T47D (cell line): Measurements from ENCODE around the gene BICDL2.

Experiments
- DNase-seq, 2 experiments: peaks; one replicate each; pipeline versions ENCODE4 v3.0.0 to v3.0.0-alpha.2; 2011 to 2012; ENCODE audit warnings: low read depth in 1 of 2, low spot score in 1 of 2
- JUND ChIP-seq: IDR thresholded peaks from 2 replicates; pipeline ENCODE4 v1.6.1; 2012; ENCODE audit warnings: low read depth
- in situ Hi-C: cut with HindIII; loops from 2 replicates; pipeline ENCODE4 v1.10.0; 2016; ENCODE audit warnings: low sequenced_read_pairs, low pct_unique_long_range_greater_than_20kb

The BICDL2 gene

GRCh38 chr16:3047387-3047720 is 10.6 kb upstream of the BICDL2 start:
- no peak for TF ChIP-seq JUND
- no peak for DNase-seq
- in situ Hi-C loops = no loop called here

- in situ Hi-C loops = no loop called here
- TF ChIP-seq JUND = no peak
- no peak for DNase-seq
Measured at GRCh38 chr16:3046641-3047386, 10.1 kb upstream of the BICDL2 start.

GRCh38 chr16:3045758-3046640 is 9.3 kb upstream of the BICDL2 start, which contains the start of gene MMP25:
Gene MMP25 (plus strand): TSS chr16:3046561. CDS start chr16:3046918, 357 bp downstream.
- DNase-seq = peak in 1 of 2 experiments; percentile 72
- in situ Hi-C loops = no loop called here
- TF ChIP-seq JUND = no peak

GRCh38 chr16:3044708-3045107 is 8.0 kb upstream of the BICDL2 start:
- in situ Hi-C loops = no loop called here
- TF ChIP-seq JUND = no peak
- no peak for DNase-seq

- in situ Hi-C loops = no loop called here
Measured at GRCh38 chr16:3042376-3042775, 5.6 kb upstream of the BICDL2 start.

GRCh38 chr16:3038896-3039295 is 2.2 kb upstream of the BICDL2 start:
- in situ Hi-C loops = no loop called here

More at GRCh38 chr16:3042376-3042775, 5.6 kb upstream of the BICDL2 start:
- no peak for TF ChIP-seq JUND
- no peak for DNase-seq

GRCh38 chr16:3038256-3038655 is 1.5 kb upstream of the BICDL2 start:
- TF ChIP-seq JUND = no peak
- DNase-seq = peak in 1 of 2 experiments; percentile 72
- in situ Hi-C loops = no loop called here

More at GRCh38 chr16:3038896-3039295, 2.2 kb upstream of the BICDL2 start:
- no peak for DNase-seq
- no peak for TF ChIP-seq JUND

GRCh38 chr16:3035972-3036725 is 595 bp downstream of the BICDL2 start:
- in situ Hi-C loops = no loop called here
- peak; percentile 29 to 57 for DNase-seq
- TF ChIP-seq JUND = no peak

- in situ Hi-C loops = no loop called here
- TF ChIP-seq JUND = no peak
- no peak for DNase-seq
Measured at GRCh38 chr16:3035289-3035971, 1.3 kb downstream of the BICDL2 start.

GRCh38 chr16:3032624-3033023 is 4.1 kb downstream of the BICDL2 start:
- TF ChIP-seq JUND = no peak
- DNase-seq = no peak
- in situ Hi-C loops = no loop called here

- DNase-seq = no peak
- in situ Hi-C loops = no loop called here
- TF ChIP-seq JUND = no peak
Measured at GRCh38 chr16:3030222-3031212, 6.2 kb downstream of the BICDL2 start.
